ENCODE measurements around the gene SLC25A13.

SLC25A13 gene

DNA sequence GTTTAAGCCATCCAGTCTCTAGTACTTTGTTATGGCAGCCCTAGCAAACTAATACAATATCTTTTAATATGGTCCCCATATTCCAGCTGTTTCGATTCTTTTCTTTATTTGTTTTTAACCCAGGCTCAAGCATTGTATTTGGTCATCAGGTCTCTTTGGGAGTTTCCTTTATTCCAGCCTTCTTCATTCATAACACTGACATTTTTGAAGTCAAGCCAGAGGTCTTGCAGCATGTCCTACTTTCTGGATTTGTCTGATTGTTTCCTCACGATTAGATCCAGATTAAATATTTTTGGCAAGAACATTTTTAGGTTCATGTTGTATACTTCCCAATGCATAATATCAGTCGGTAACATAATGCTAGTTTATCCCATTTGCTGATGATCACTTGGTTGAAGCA is 11.8 kb downstream of the SLC25A13 start:
- Histone ChIP-seq H3K4me1 (ENCODE audit: low read length) (no peaks in the 10 kb centered on the region), H3K79me2 (ENCODE audit: low read length) (peaks cover 32% of the 10 kb centered on the region), H3K27ac (ENCODE audit: low read length) (no peak overlapping the region), H3K9me2 (replicated peaks; ENCODE audit: insufficient read depth, low read length) (no peaks in the 10 kb centered on the region), H3K4me3 (ENCODE audit: low read length) (no peak overlapping the region), H3K9ac (ENCODE audit: low read length) (no peak overlapping the region), H3K4me2 (ENCODE audit: low read depth, low read length) (no peak overlapping the region), H3K27me3 (replicated peaks; ENCODE audit: insufficient read depth, low read length) (no peaks in the 10 kb centered on the region), H3F3A (ENCODE audit: insufficient read depth, low read length) (no peaks in the 10 kb centered on the region), H3K9me3 (replicated peaks; ENCODE audit: insufficient read depth, low read length) (no peaks in the 10 kb centered on the region), H2AFZ (ENCODE audit: low read length) (no peak overlapping the region), H4K20me1 (ENCODE audit: insufficient read depth, low read length) (no peaks in the 10 kb centered on the region), H3K36me3 (replicated peaks; ENCODE audit: insufficient read depth, low read length) (no peaks in the 10 kb centered on the region)
- DNase-seq, result no peak
- TF ChIP-seq EZH2 (optimal IDR thresholded peaks at IDR 0.05; ENCODE audit: low read depth, low read length) (no peak), EZH2phosphoT487 (IDR thresholded peaks at IDR 0.05; ENCODE audit: low read length) (no peak)
- TF ChIP-seq, protein P1, sequence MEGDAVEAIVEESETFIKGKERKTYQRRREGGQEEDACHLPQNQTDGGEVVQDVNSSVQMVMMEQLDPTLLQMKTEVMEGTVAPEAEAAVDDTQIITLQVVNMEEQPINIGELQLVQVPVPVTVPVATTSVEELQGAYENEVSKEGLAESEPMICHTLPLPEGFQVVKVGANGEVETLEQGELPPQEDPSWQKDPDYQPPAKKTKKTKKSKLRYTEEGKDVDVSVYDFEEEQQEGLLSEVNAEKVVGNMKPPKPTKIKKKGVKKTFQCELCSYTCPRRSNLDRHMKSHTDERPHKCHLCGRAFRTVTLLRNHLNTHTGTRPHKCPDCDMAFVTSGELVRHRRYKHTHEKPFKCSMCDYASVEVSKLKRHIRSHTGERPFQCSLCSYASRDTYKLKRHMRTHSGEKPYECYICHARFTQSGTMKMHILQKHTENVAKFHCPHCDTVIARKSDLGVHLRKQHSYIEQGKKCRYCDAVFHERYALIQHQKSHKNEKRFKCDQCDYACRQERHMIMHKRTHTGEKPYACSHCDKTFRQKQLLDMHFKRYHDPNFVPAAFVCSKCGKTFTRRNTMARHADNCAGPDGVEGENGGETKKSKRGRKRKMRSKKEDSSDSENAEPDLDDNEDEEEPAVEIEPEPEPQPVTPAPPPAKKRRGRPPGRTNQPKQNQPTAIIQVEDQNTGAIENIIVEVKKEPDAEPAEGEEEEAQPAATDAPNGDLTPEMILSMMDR (IDR thresholded peaks at IDR 0.05; ENCODE audit: low read length), result no peak

DNA sequence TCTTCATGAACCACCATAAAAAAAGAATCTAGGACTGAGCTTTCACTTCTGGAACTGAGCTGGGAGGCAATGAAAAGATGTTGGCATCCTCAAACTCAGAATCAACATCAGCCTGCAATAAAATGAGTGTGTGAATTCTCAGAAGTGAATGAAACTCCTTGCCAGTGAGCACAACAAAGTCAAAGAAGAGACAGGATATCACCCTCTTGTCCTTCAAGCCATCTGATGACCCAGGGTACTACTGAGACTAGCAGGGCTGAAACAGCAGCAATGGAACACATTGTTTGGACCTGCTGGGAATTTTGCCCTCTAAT is 13.0 kb downstream of the SLC25A13 start:
- Histone ChIP-seq H3K4me1 (ENCODE audit: low read length) (no peaks in the 10 kb centered on the region), H3K36me3 (replicated peaks; ENCODE audit: insufficient read depth, low read length) (no peaks in the 10 kb centered on the region), H3F3A (ENCODE audit: insufficient read depth, low read length) (no peaks in the 10 kb centered on the region), H3K4me3 (ENCODE audit: low read length) (no peak overlapping the region), H3K27ac (ENCODE audit: low read length) (no peak overlapping the region), H3K4me2 (ENCODE audit: low read depth, low read length) (no peak overlapping the region), H2AFZ (ENCODE audit: low read length) (no peak overlapping the region), H3K79me2 (ENCODE audit: low read length) (peaks cover 29% of the 10 kb centered on the region), H3K9ac (ENCODE audit: low read length) (no peak overlapping the region), H3K27me3 (replicated peaks; ENCODE audit: insufficient read depth, low read length) (no peaks in the 10 kb centered on the region), H3K9me2 (replicated peaks; ENCODE audit: insufficient read depth, low read length) (no peaks in the 10 kb centered on the region), H3K9me3 (replicated peaks; ENCODE audit: insufficient read depth, low read length) (no peaks in the 10 kb centered on the region), H4K20me1 (ENCODE audit: insufficient read depth, low read length) (no peaks in the 10 kb centered on the region)
- no peak for DNase-seq
- TF ChIP-seq, protein P1 (IDR thresholded peaks at IDR 0.05; ENCODE audit: low read length), result no peak
- no peak for TF ChIP-seq EZH2 (optimal IDR thresholded peaks at IDR 0.05; ENCODE audit: low read depth, low read length)
- no peak for TF ChIP-seq EZH2phosphoT487 (IDR thresholded peaks at IDR 0.05; ENCODE audit: low read length)

DNA sequence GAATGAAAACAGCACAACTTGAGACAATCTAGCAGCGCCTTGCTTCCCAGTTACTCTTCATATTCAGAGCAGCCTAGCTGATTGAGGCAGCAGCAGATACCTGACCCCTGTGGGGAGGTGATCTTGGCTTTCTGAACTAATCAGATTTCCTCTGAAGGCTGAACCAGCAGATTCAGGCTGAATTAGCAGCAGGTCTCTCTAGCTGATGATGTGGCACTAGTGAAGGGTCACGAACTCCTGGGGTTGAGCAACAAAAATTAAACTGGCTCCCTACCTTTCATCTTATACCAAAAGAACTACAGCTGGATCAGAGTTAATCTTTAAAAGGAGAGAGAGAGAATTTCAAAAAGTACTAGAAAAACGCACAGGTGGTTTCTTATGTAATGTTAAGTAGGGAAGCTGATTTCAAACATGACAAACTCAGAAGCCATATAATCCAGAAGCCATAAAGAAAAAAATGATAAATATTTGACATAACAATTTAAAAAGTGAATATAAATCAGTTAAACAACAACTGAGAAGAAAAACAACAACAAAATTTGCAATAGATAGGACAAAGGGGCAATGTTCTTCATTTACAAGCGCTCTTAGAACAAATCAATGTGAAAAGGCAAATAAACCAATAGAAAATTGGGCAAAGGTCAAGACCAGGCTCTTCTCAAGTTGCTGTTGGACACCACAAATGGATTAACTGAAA is 13.5 kb downstream of the SLC25A13 start:
- H4K20me1 ChIP-seq (ENCODE audit: insufficient read depth, low read length), result no peaks in the 10 kb centered on the region
- no peak overlapping the region for H3K4me3 ChIP-seq (ENCODE audit: low read length)
- H3K79me2 ChIP-seq (ENCODE audit: low read length), result peaks cover 34% of the 10 kb centered on the region
- H3K9ac ChIP-seq (ENCODE audit: low read length), result no peak overlapping the region
- DNase-seq, result no peak
- H3K36me3 ChIP-seq (replicated peaks; ENCODE audit: insufficient read depth, low read length), result no peaks in the 10 kb centered on the region
- H3K4me1 ChIP-seq (ENCODE audit: low read length), result no peaks in the 10 kb centered on the region
- H3K27me3 ChIP-seq (replicated peaks; ENCODE audit: insufficient read depth, low read length), result no peaks in the 10 kb centered on the region
- H3K4me2 ChIP-seq (ENCODE audit: low read depth, low read length), result no peak overlapping the region
- H3F3A ChIP-seq (ENCODE audit: insufficient read depth, low read length), result no peaks in the 10 kb centered on the region
- TF ChIP-seq EZH2phosphoT487 (IDR thresholded peaks at IDR 0.05; ENCODE audit: low read length), result no peak
- no peak for TF ChIP-seq EZH2 (optimal IDR thresholded peaks at IDR 0.05; ENCODE audit: low read depth, low read length)
- TF ChIP-seq, protein P1 (IDR thresholded peaks at IDR 0.05; ENCODE audit: low read length), result no peak
- H3K27ac ChIP-seq (ENCODE audit: low read length), result no peak overlapping the region
- H3K9me3 ChIP-seq (replicated peaks; ENCODE audit: insufficient read depth, low read length), result no peaks in the 10 kb centered on the region
- H2AFZ ChIP-seq (ENCODE audit: low read length), result no peak overlapping the region
- no peaks in the 10 kb centered on the region for H3K9me2 ChIP-seq (replicated peaks; ENCODE audit: insufficient read depth, low read length)

All from MM.1S (cell line).